WERI-Rb-1 (cell line): ENCODE measurements around the gene LYZL2.
"Not testable (repeated sequence)": the region's sequence is repeated elsewhere in the genome, so short reads cannot be mapped to it uniquely, and the experiment has no call there.

ENCODE experiments used
- DNase-seq: peaks from one replicate; pipeline ENCODE4 v3.0.0-alpha.2; 2020
- H3K27ac ChIP-seq: fragments of 250-450 bp; sonication (Bioruptor Pico); 2 replicates; pipeline ENCODE4 v1.5.1; 2020; ENCODE audit warnings: mild to moderate bottlenecking, moderate library complexity
- H3K27me3 ChIP-seq: fragments of 250-450 bp; sonication (Bioruptor Pico); 2 replicates; pipeline ENCODE4 v1.5.1; 2021; ENCODE audit warnings: mild to moderate bottlenecking, low read depth, moderate library complexity; ENCODE audit not compliant: insufficient read depth, severe bottlenecking
- H3K36me3 ChIP-seq: fragments of 250-450 bp; sonication (Bioruptor Pico); 2 replicates; pipeline ENCODE4 v1.5.1; 2020; ENCODE audit warnings: mild to moderate bottlenecking, moderate library complexity
- H3K4me3 ChIP-seq: 2 replicates; pipeline ENCODE4 v1.5.1; 2011; ENCODE audit warnings: low read depth, mild to moderate bottlenecking, control low read depth, low read length
- H3K9me3 ChIP-seq: fragments of 250-450 bp; sonication (Bioruptor Pico); 2 replicates; pipeline ENCODE4 v1.5.1; 2021; ENCODE audit warnings: mild to moderate bottlenecking, moderate library complexity; ENCODE audit not compliant: severe bottlenecking
- TF ChIP-seq, protein P1 (sequence below): IDR thresholded peaks from 2 replicates; pipeline ENCODE4 v1.5.1; 2011; ENCODE audit warnings: low read depth, mild to moderate bottlenecking, control low read depth, inconsistent platforms, low read length

Gene LYZL2

DNA sequence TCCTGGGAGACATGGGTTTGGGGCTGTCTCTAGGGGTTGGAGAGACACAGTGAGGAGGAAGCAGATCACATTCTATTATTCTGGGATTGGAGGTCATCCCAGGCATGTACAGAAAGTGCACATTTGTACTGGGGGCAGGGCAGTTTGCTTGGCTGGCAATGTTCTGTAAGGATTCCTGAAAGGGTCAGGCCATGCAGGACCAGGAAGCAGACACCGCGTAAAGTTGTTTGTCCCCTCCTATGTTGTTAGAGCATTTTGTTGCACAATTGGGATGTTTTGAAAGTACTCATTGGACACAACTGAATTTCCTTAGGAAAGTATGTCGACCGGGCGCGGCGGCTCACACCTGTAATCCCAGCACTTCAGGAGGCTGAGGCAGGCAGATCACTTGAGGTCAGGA is 12.5 kb downstream of the LYZL2 start:
- Histone ChIP-seq H3K27ac (no peak overlapping the region), H3K9me3 (no peaks in the 10 kb centered on the region), H3K36me3 (no peaks in the 10 kb centered on the region), H3K4me3 (no peak overlapping the region), H3K27me3 (no peaks in the 10 kb centered on the region)
- no peak for DNase-seq
- TF ChIP-seq, protein P1, sequence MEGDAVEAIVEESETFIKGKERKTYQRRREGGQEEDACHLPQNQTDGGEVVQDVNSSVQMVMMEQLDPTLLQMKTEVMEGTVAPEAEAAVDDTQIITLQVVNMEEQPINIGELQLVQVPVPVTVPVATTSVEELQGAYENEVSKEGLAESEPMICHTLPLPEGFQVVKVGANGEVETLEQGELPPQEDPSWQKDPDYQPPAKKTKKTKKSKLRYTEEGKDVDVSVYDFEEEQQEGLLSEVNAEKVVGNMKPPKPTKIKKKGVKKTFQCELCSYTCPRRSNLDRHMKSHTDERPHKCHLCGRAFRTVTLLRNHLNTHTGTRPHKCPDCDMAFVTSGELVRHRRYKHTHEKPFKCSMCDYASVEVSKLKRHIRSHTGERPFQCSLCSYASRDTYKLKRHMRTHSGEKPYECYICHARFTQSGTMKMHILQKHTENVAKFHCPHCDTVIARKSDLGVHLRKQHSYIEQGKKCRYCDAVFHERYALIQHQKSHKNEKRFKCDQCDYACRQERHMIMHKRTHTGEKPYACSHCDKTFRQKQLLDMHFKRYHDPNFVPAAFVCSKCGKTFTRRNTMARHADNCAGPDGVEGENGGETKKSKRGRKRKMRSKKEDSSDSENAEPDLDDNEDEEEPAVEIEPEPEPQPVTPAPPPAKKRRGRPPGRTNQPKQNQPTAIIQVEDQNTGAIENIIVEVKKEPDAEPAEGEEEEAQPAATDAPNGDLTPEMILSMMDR = no peak

DNA sequence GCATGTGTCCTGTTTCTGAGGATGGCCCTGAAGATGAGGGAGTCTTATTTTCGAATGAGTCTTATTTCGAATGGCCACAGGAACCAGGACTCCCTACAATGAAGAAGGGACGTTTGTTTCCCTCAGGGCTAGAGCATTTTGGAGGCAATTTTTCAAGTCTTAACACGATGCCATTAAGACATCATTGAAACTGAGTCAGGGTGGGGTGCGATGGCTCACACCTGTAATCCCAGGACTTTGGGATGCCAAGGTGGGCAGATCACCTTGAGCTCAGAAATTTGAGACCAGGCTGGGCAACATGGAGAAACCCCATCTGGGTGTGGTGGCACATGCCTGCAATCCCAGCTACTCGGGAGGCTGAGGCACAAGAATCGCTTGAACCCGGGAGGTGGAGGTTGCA is 18.5 kb downstream of the LYZL2 start:
- not testable (repeated sequence) for H3K27me3 ChIP-seq

DNA sequence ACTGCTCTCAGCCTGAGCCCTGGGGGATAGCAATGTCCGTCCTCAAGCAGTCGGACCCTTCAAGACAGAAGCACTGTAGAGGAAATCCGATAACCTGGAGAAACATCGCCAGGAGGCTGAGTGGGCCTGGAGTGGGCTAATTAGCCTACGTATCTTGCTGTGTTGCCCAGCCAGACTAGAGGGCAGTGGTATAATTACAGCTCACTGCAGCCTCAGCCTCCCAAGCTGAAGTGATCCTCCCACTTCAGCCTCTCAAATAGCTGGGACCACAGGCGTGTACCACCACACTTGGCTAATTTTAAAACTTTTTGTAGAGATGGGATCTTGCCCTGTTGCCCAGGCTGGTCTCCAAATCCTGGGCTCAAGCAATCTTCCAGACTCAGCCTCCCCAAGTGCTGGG is 21.7 kb downstream of the LYZL2 start:
- Histone ChIP-seq H3K4me3 (no peak overlapping the region), H3K36me3 (no peaks in the 10 kb centered on the region), H3K9me3 (no peaks in the 10 kb centered on the region), H3K27me3 (no peaks in the 10 kb centered on the region), H3K27ac (no peak overlapping the region)
- no peak for DNase-seq
- TF ChIP-seq, protein P1 = no peak

More for the DNA sequence above, 18.5 kb downstream of the LYZL2 start:
- H3K36me3 ChIP-seq, DNase-seq, H3K9me3 ChIP-seq, H3K4me3 ChIP-seq, H3K27ac ChIP-seq: not testable (repeated sequence)

DNA sequence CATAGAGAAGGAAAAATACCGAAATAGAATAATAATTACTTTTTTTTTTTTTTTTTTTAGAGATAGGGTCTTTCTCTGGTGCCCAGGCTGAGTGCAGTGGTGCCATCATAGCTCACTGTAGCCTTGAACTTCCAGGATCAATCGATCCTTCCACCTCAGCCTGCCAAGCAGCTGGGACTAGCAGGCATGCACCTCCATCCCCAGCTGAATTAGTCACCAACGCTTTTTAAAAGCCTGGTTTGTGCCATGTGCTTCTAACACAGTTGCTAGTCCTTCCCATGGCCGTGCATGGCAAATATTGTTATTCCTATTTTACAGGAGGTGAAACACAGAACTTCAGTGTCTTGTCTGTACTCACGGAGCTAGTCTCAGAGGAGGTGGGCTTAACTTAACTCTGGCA is 23.2 kb downstream of the LYZL2 start:
- TF ChIP-seq, protein P1 = no peak
- H3K27me3 ChIP-seq = no peaks in the 10 kb centered on the region
- H3K4me3 ChIP-seq = no peak overlapping the region
- no peaks in the 10 kb centered on the region for H3K36me3 ChIP-seq
- no peak for DNase-seq
- no peaks in the 10 kb centered on the region for H3K9me3 ChIP-seq
- no peak overlapping the region for H3K27ac ChIP-seq

DNA sequence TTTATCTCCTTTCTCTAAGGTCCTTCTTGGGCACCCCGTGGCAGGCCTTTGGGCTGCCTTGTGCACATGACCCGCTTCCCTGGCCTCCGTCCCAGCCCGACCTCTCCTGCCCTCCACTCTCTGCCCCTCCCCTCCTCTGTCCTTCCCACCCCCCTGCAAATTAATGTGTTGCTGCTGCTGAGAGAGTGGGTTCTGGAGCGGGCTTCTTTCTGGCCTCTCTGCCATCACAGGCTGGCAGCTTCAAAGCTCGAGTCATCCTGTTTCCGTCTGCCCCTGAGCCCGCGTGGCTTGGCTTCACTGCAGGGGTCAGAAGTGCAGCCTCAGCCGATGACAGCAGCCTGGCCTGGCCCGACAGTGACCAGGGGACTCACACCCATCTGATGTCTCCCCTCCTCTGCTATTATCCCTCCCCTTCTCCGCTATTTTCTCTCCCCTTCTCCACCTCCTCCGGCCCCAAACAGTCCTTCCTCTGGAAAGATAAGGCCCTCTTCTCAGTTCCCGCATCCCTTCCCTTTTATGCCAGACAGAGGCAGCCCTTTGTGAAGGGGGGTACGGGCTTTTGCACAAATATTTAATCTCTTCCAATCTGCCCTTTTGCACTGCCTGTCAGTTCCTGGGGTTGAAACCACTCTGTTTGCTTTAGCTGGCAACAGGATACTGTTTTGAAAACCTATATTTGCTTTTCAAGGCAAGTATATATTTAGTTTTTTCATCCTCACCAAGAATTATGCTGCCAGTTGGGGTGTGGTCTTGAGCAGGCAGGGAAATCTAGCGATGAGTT is 24.0 kb downstream of the LYZL2 start:
- H3K27me3 ChIP-seq, H3K36me3 ChIP-seq, H3K27ac ChIP-seq, H3K9me3 ChIP-seq, DNase-seq, H3K4me3 ChIP-seq: not testable (repeated sequence)

DNA sequence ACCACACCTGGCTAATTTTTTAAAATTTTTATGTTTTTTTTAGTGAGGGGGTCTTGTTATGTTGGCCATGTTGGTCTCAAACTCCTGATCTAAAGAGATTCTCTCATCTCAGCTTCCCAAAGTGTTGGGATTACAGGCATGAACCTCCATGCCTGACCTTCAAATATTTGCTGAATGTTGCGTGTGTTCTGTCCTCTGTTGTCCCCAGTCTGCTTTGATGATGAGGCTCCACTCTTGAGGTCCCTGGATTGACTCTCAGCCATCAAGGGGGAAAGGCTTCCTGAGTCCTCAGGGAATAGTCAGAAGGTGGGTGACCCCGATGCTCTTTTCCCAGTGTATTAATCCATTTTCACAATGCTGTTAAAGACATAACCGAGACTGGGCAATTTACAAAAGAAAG is 26.0 kb downstream of the LYZL2 start:
- Histone ChIP-seq H3K4me3 (no peak overlapping the region), H3K27ac (no peak overlapping the region), H3K9me3 (no peaks in the 10 kb centered on the region), H3K27me3 (no peaks in the 10 kb centered on the region), H3K36me3 (no peaks in the 10 kb centered on the region)
- DNase-seq = no peak
- TF ChIP-seq, protein P1 = no peak

DNA sequence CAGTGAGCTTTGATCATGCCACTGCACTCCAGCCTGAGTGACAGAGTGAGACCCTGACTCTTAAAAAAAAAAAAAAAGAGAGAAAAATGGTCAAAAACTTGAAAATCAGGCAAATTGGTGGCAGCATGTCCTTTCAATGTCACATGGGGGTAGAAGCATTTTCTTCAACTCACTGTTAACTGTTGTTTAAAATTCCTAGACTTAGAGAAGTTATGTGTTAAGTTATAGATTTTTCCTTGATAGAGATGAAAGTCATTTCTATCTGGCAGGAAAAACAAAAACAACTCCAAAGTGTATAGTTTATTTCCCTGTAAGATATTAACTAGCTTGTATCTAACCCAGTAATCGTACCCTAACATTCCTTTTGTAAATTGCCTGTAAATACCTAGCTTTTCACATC is 26.8 kb downstream of the LYZL2 start:
- TF ChIP-seq, protein P1 = no peak
- Histone ChIP-seq H3K27ac (no peak overlapping the region), H3K9me3 (no peaks in the 10 kb centered on the region), H3K4me3 (no peak overlapping the region), H3K27me3 (no peaks in the 10 kb centered on the region), H3K36me3 (no peaks in the 10 kb centered on the region)
- DNase-seq = no peak
